HepG2 (cell line): Measurements from ENCODE around the gene RHBDD1. TPM values are rescaled to one million over a fixed set of nuclear protein-coding genes. Genes with fewer than 3 reads are reported as not detected.
A peak's percentile ranks its signal among the peaks of the same experiment; 100 is the strongest.

Source experiments
- AKAP8 ChIP-seq: sonication (generic); formaldehyde crosslinking; IDR thresholded peaks from 2 replicates; pipeline ENCODE4 v1.5.1; 2020; ENCODE audit warnings: mild to moderate bottlenecking, missing genetic modification reagents
- BRCA1 ChIP-seq: sonication (generic); formaldehyde crosslinking; IDR thresholded peaks from 2 replicates; pipeline ENCODE4 v1.4.0; 2020; ENCODE audit warnings: missing genetic modification reagents
- GATAD2A ChIP-seq: IDR thresholded peaks from 2 replicates; pipeline ENCODE4 v1.6.1; 2016
- HOXA5 ChIP-seq: sonication (generic); formaldehyde crosslinking; IDR thresholded peaks from 2 replicates; pipeline ENCODE4 v1.4.0; 2020; ENCODE audit warnings: missing genetic modification reagents
- JUND ChIP-seq: sonication (generic); formaldehyde crosslinking; IDR thresholded peaks from 2 replicates; pipeline ENCODE4 v1.8.0; 2022; ENCODE audit warnings: mild to moderate bottlenecking, missing genetic modification reagents
- KLF9 ChIP-seq: IDR thresholded peaks from 2 replicates; pipeline ENCODE4 v1.6.1; 2016; ENCODE audit warnings: low read depth
- MBD4 ChIP-seq: IDR thresholded peaks from 2 replicates; pipeline ENCODE4 v1.6.1; 2012; ENCODE audit warnings: low read length, inconsistent platforms, borderline replicate concordance
- PRPF4 ChIP-seq: fragments of 200-400 bp; formaldehyde crosslinking; IDR thresholded peaks from 2 replicates; pipeline ENCODE4 v1.6.1; 2016; ENCODE audit warnings: low read length, low read depth; ENCODE audit not compliant: poor library complexity, severe bottlenecking
- PTBP1 ChIP-seq: fragments of 200-400 bp; formaldehyde crosslinking; IDR thresholded peaks from 2 replicates; pipeline ENCODE4 v1.6.1; 2018; ENCODE audit warnings: low read length, low read depth; ENCODE audit not compliant: poor library complexity, severe bottlenecking
- RBAK ChIP-seq: sonication (generic); formaldehyde crosslinking; IDR thresholded peaks from 2 replicates; pipeline ENCODE4 v1.5.1; 2020; ENCODE audit warnings: mild to moderate bottlenecking, missing genetic modification reagents
- YY1 ChIP-seq: IDR thresholded peaks from 2 replicates; pipeline ENCODE4 v1.6.1; 2011; ENCODE audit warnings: low read length, low read depth, moderate library complexity, mild to moderate bottlenecking; ENCODE audit not compliant: insufficient read depth, insufficient replicate concordance
- ZNF337 ChIP-seq: sonication (generic); formaldehyde crosslinking; IDR thresholded peaks from 2 replicates; pipeline ENCODE4 v1.5.1; 2020; ENCODE audit warnings: missing genetic modification reagents, low read depth, mild to moderate bottlenecking, borderline replicate concordance
- ZNF343 ChIP-seq: sonication (generic); formaldehyde crosslinking; IDR thresholded peaks from 2 replicates; pipeline ENCODE4 v1.4.0; 2020; ENCODE audit warnings: mild to moderate bottlenecking, missing genetic modification reagents
- ZNF547 ChIP-seq: sonication (generic); formaldehyde crosslinking; IDR thresholded peaks from 2 replicates; pipeline ENCODE4 v1.5.1; 2020; ENCODE audit warnings: mild to moderate bottlenecking, missing genetic modification reagents
- ZNF552 ChIP-seq: sonication (generic); formaldehyde crosslinking; IDR thresholded peaks from 2 replicates; pipeline ENCODE4 v1.9.0; 2022; ENCODE audit warnings: missing genetic modification reagents, mild to moderate bottlenecking, borderline replicate concordance
- ZSCAN29 ChIP-seq: sonication (generic); formaldehyde crosslinking; conservative IDR thresholded peaks from 2 replicates; pipeline ENCODE4 v1.4.0; 2020; ENCODE audit warnings: mild to moderate bottlenecking, missing genetic modification reagents
- polyA plus RNA-seq, 8 experiments: library from polyadenylated mRNA; depleted of rRNA in 3 of 8; stranded (reverse) in 7 of 8; unstranded in 1 of 8; fragments of >200 nt; fragmentation: Illumina TruSeq in 4 of 8; extraction: Trizol in 4 of 8; gene quantifications; 2 replicates each; pipeline versions ENCODE4 v1.2.1 to v1.2.3, GENCODE V29; 2011 to 2016; ENCODE audit warnings: low read depth in 4 of 8, missing spikeins in 1 of 8, mixed read lengths in 1 of 8; ENCODE audit not compliant: insufficient read depth in 1 of 8
- total RNA-seq, 5 experiments: library from RNA; depleted of rRNA; stranded (reverse); fragments of >200 nt; fragmentation: Illumina TruSeq; extraction: Trizol; gene quantifications; 2 replicates each; pipeline ENCODE4 v1.2.3, GENCODE V29; 2016; ENCODE audit warnings: low read depth in 1 of 5
- TF ChIP-seq, protein P1 (sequence below), 2 experiments: sonication (generic) in 1 of 2; formaldehyde crosslinking in 1 of 2; IDR thresholded peaks; 2 replicates each; pipeline versions ENCODE4 v1.4.0 to v1.6.1; 2016 to 2020; ENCODE audit warnings: borderline replicate concordance in 1 of 2, low read depth in 1 of 2, mild to moderate bottlenecking in 1 of 2, missing genetic modification reagents in 1 of 2
- TF ChIP-seq, protein P2 (sequence below), 2 experiments: fragments of 450-650 bp in 1 of 2; sonication (generic) in 1 of 2; formaldehyde crosslinking in 1 of 2; IDR thresholded peaks; 2 replicates each; pipeline versions ENCODE4 v1.6.1 to v1.8.0; 2016 to 2022; ENCODE audit warnings: antibody characterized with exemption in 1 of 2, mild to moderate bottlenecking in 1 of 2, missing genetic modification reagents in 1 of 2

Gene RHBDD1
- total and polyA plus RNA-seq, 2 of the 13 experiments (the other 11 are each of a cell fraction or from before 2014, with no cell fraction given), result 8.2 to 9.5 TPM

DNA sequence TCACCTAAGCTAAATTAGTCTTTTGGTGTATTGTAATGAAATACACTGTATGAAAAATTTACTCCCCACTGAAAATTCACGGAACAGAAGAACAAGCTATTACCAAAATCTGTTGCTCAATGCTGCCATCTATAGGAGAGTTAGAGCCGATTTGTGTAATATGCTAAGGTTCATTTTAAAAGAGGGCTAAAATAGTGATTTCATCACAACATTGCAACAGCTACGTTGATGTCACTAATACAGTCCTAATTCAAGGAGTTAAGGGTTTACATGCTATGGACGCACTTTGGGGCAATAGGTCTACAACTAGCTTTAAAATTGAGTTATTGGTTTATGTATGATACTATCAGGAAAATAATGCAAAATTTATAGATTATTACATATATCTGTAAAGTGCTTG lies 33.3 kb upstream of the RHBDD1 start (continued):
- TF ChIP-seq ZNF343 (no peak), MBD4 (no peak), ZSCAN29 (CRISPR knock-in tag) (no peak), YY1 (no peak), HOXA5 (CRISPR knock-in tag) (peak; percentile 68; the same call in 1 of the 2 replicates), GATAD2A (peak; percentile 88), BRCA1 (CRISPR knock-in tag) (no peak), PTBP1 (no peak), ZNF337 (CRISPR knock-in tag) (no peak), AKAP8 (CRISPR knock-in tag) (no peak), KLF9 (CRISPR knock-in tag) (no peak), ZNF552 (CRISPR knock-in tag) (no peak), ZNF547 (CRISPR knock-in tag) (no peak), JUND (CRISPR knock-in tag) (no peak), RBAK (CRISPR knock-in tag) (no peak), PRPF4 (no peak)
- TF ChIP-seq, protein P1, sequence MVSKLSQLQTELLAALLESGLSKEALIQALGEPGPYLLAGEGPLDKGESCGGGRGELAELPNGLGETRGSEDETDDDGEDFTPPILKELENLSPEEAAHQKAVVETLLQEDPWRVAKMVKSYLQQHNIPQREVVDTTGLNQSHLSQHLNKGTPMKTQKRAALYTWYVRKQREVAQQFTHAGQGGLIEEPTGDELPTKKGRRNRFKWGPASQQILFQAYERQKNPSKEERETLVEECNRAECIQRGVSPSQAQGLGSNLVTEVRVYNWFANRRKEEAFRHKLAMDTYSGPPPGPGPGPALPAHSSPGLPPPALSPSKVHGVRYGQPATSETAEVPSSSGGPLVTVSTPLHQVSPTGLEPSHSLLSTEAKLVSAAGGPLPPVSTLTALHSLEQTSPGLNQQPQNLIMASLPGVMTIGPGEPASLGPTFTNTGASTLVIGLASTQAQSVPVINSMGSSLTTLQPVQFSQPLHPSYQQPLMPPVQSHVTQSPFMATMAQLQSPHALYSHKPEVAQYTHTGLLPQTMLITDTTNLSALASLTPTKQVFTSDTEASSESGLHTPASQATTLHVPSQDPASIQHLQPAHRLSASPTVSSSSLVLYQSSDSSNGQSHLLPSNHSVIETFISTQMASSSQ (IDR thresholded peaks at IDR 0.05; ENCODE audit: low read depth), result no peak
- TF ChIP-seq, protein P1 (CRISPR knock-in tag; IDR thresholded peaks at IDR 0.05; ENCODE audit: borderline replicate concordance), result no peak
- TF ChIP-seq, protein P2, sequence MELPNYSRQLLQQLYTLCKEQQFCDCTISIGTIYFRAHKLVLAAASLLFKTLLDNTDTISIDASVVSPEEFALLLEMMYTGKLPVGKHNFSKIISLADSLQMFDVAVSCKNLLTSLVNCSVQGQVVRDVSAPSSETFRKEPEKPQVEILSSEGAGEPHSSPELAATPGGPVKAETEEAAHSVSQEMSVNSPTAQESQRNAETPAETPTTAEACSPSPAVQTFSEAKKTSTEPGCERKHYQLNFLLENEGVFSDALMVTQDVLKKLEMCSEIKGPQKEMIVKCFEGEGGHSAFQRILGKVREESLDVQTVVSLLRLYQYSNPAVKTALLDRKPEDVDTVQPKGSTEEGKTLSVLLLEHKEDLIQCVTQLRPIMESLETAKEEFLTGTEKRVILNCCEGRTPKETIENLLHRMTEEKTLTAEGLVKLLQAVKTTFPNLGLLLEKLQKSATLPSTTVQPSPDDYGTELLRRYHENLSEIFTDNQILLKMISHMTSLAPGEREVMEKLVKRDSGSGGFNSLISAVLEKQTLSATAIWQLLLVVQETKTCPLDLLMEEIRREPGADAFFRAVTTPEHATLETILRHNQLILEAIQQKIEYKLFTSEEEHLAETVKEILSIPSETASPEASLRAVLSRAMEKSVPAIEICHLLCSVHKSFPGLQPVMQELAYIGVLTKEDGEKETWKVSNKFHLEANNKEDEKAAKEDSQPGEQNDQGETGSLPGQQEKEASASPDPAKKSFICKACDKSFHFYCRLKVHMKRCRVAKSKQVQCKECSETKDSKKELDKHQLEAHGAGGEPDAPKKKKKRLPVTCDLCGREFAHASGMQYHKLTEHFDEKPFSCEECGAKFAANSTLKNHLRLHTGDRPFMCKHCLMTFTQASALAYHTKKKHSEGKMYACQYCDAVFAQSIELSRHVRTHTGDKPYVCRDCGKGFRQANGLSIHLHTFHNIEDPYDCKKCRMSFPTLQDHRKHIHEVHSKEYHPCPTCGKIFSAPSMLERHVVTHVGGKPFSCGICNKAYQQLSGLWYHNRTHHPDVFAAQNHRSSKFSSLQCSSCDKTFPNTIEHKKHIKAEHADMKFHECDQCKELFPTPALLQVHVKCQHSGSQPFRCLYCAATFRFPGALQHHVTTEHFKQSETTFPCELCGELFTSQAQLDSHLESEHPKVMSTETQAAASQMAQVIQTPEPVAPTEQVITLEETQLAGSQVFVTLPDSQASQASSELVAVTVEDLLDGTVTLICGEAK (IDR thresholded peaks at IDR 0.05), result no peak
- TF ChIP-seq, protein P2 (CRISPR knock-in tag; IDR thresholded peaks at IDR 0.05), result no peak
